B cell (primary cell): ENCODE data around the gene RBP2.

Experiments used
- CTCF ChIP-seq: fragments of 200-600 bp; IDR thresholded peaks from one replicate; pipeline ENCODE4 v1.8.0; 2022; ENCODE audit warnings: antibody characterized with exemption, mild to moderate bottlenecking
- EZH2 ChIP-seq: IDR thresholded peaks from 2 replicates; pipeline ENCODE4 v1.6.1; 2012; ENCODE audit warnings: borderline replicate concordance, low read depth, mild to moderate bottlenecking, moderate library complexity, low read length; ENCODE audit not compliant: insufficient read depth, poor library complexity, severe bottlenecking

- TF ChIP-seq CTCF: no peak
- TF ChIP-seq EZH2: no peak
Measured at GRCh38 chr3:139491966-139492365, 15.7 kb upstream of the RBP2 start.
